Thyroid gland (tissue), 4 donors: ENCODE results near the gene OR5AU1. TPM values are rescaled to one million over a fixed set of nuclear protein-coding genes. Genes with fewer than 3 reads are reported as not detected.

Experiments
- DNase-seq, 2 donors: peaks; one replicate each; pipeline ENCODE4 v3.0.0-alpha.2; 2019
- H3K27ac ChIP-seq, 3 donors: fragments of 200-600 bp; sonication (generic); 1 replicate in 2 of 3; 2 replicates in 1 of 3; pipeline ENCODE4 v1.5.1; 2016 to 2019; ENCODE audit warnings: mild to moderate bottlenecking in 1 of 3, moderate library complexity in 1 of 3
- H3K27me3 ChIP-seq: fragments of 200-600 bp; sonication (generic); one replicate; pipeline ENCODE4 v1.5.1; 2019
- H3K36me3 ChIP-seq, 2 donors: fragments of 200-600 bp; sonication (generic); one replicate each; pipeline ENCODE4 v1.5.1; 2016 to 2019
- H3K4me1 ChIP-seq, 2 donors: fragments of 200-600 bp; sonication (generic); one replicate each; pipeline ENCODE4 v1.5.1; 2017 to 2019
- H3K4me3 ChIP-seq, 3 donors: fragments of 200-600 bp; sonication (generic); replicated peaks in 1 of 3; 1 replicate in 2 of 3; 2 replicates in 1 of 3; pipeline ENCODE4 v1.5.1; 2016; ENCODE audit warnings: mild to moderate bottlenecking in 1 of 3
- H3K9me3 ChIP-seq: fragments of 200-600 bp; sonication (generic); one replicate; pipeline ENCODE4 v1.5.1; 2017
- POLR2A ChIP-seq, 2 donors: fragments of 450-650 bp; IDR thresholded peaks; one replicate each; pipeline ENCODE4 v1.6.1; 2017; ENCODE audit warnings: antibody characterized with exemption in 2 of 2, mild to moderate bottlenecking in 2 of 2, moderate library complexity in 1 of 2
- WGBS, 2 donors: methylation state at CpG; one replicate each; pipeline ENCODE4 v1.1.5; 2017; 5-methylcytosine and 5-hydroxymethylcytosine counted together
- intact Hi-C: fragments of 100-400 bp; cut with DNase I; formaldehyde crosslinking; loops from one replicate; pipeline ENCODE4 v1.15.1; 2023
- total RNA-seq, 4 donors: library from RNA; depleted of rRNA; stranded (reverse); fragments of >200 nt; gene quantifications; one replicate each; pipeline ENCODE4 v1.2.3, GENCODE V29; 2016
- TF ChIP-seq, protein P1 (sequence below), 6 experiments: fragments of 200-600 bp in 3 of 6; fragments of 450-650 bp in 3 of 6; sonication (generic) in 3 of 6; IDR thresholded peaks; one replicate each; pipeline ENCODE4 v1.5.1; 2016 to 2019; ENCODE audit warnings: antibody characterized with exemption in 6 of 6, mild to moderate bottlenecking in 2 of 6, inconsistent platforms in 1 of 6, moderate library complexity in 1 of 6

Gene OR5AU1
- total RNA-seq, 4 donors from 2014 or later, result not detected

DNA sequence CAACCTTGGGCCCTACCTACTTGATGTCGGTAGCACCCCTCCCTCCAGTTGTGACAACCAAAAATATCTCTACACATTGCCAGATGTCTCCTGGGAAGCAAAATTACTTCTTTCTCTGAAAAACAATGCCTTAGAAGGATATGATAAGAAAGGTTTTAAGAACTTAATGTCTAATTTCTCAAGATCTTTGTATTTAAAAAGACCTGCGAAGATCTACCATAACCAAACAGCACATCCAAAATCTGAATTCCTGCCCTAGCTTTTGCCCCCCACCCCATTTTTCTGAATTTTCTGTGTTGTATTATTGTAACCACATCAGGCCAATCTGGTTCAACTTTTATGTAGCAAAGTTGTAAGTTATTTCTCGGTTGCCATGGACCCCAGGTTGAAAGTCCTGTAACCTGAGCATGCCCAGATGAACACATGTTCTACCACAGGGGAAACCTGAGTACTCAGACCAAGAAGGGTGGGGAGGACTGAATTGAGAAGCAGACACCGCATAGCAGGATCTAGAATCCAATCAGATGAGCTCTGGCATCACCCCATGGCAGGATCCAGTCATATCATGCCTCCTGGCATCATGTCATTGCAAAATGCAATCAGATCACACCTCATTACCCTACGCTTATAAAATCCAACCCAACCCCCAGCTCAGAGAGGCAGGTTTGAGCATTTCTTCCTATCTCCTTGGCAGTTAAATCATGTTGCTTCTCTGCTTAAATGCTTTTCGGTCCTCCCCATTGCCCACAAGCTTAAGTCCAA is 46.3 kb downstream of the OR5AU1 start:
- H3K36me3 ChIP-seq, result no peaks in the 10 kb centered on the region
- DNase-seq, result no peak
- H3K4me3 ChIP-seq, result no peak overlapping the region
- WGBS, 2 donors, result 85% methylated on average over 6 of the region's 6 CpGs
- no peak for TF ChIP-seq POLR2A (IDR thresholded peaks at IDR 0.05)
- TF ChIP-seq, protein P1, sequence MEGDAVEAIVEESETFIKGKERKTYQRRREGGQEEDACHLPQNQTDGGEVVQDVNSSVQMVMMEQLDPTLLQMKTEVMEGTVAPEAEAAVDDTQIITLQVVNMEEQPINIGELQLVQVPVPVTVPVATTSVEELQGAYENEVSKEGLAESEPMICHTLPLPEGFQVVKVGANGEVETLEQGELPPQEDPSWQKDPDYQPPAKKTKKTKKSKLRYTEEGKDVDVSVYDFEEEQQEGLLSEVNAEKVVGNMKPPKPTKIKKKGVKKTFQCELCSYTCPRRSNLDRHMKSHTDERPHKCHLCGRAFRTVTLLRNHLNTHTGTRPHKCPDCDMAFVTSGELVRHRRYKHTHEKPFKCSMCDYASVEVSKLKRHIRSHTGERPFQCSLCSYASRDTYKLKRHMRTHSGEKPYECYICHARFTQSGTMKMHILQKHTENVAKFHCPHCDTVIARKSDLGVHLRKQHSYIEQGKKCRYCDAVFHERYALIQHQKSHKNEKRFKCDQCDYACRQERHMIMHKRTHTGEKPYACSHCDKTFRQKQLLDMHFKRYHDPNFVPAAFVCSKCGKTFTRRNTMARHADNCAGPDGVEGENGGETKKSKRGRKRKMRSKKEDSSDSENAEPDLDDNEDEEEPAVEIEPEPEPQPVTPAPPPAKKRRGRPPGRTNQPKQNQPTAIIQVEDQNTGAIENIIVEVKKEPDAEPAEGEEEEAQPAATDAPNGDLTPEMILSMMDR (IDR thresholded peaks at IDR 0.05), result no peak
- intact Hi-C loops, result no loop called here
- no peaks in the 10 kb centered on the region for H3K27me3 ChIP-seq
- H3K27ac ChIP-seq, result no peak overlapping the region
- H3K4me1 ChIP-seq, result peaks cover 9 to 25% of the 10 kb centered on the region in 2 donors
- H3K9me3 ChIP-seq, result no peaks in the 10 kb centered on the region

DNA sequence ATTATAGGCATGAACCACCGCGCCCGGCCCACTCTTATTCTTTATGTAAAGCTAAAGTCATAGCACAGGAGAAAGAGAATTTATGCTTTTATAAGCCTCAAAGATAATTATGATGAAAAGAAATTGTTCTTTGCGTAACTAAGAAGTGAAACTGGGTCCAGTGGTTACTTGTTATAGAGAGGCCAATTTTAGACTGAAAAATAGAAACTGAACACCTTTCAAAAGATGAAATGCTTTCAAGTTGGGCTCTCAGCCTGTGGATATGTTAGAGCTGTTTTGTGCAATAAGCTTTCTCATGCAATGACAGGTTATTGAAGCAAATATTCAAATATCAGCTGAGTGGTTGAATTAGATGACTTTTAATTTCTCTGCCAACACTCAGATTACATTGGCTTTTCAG is 47.1 kb downstream of the OR5AU1 start:
- DNase-seq, result no peak
- no peak overlapping the region for H3K27ac ChIP-seq
- no peak overlapping the region for H3K4me3 ChIP-seq
- WGBS, 2 donors, result 95 to 96% methylated on average over 4 of the region's 4 CpGs
- H3K9me3 ChIP-seq, result no peaks in the 10 kb centered on the region
- H3K27me3 ChIP-seq, result no peaks in the 10 kb centered on the region
- no peaks in the 10 kb centered on the region for H3K36me3 ChIP-seq
- peaks cover 9 to 26% of the 10 kb centered on the region in 2 donors for H3K4me1 ChIP-seq
- intact Hi-C loops, result no loop called here
- TF ChIP-seq, protein P1 (IDR thresholded peaks at IDR 0.05), result no peak
- no peak for TF ChIP-seq POLR2A (IDR thresholded peaks at IDR 0.05)

- DNase-seq, result peak; percentile 90 to 92
- H3K4me1 ChIP-seq, result peaks cover 9 to 37% of the 10 kb centered on the region in 2 donors
- H3K9me3 ChIP-seq, result no peaks in the 10 kb centered on the region
- intact Hi-C loops, result no loop called here
- 45 to 67% methylated on average over 5 of the region's 5 CpGs for WGBS, 2 donors
- no peaks in the 10 kb centered on the region for H3K27me3 ChIP-seq
- TF ChIP-seq, protein P1 (IDR thresholded peaks at IDR 0.05), result peak in 1 of 6 experiments; percentile 8
- TF ChIP-seq POLR2A (IDR thresholded peaks at IDR 0.05), result no peak
- no peaks in the 10 kb centered on the region for H3K36me3 ChIP-seq
- no peak overlapping the region for H3K4me3 ChIP-seq
- H3K27ac ChIP-seq, result peak overlapping the region in 2 of 3 donors; percentile 59 to 62
Measured at GRCh38 chr14:21107283-21107800, 48.5 kb downstream of the OR5AU1 start.

DNA sequence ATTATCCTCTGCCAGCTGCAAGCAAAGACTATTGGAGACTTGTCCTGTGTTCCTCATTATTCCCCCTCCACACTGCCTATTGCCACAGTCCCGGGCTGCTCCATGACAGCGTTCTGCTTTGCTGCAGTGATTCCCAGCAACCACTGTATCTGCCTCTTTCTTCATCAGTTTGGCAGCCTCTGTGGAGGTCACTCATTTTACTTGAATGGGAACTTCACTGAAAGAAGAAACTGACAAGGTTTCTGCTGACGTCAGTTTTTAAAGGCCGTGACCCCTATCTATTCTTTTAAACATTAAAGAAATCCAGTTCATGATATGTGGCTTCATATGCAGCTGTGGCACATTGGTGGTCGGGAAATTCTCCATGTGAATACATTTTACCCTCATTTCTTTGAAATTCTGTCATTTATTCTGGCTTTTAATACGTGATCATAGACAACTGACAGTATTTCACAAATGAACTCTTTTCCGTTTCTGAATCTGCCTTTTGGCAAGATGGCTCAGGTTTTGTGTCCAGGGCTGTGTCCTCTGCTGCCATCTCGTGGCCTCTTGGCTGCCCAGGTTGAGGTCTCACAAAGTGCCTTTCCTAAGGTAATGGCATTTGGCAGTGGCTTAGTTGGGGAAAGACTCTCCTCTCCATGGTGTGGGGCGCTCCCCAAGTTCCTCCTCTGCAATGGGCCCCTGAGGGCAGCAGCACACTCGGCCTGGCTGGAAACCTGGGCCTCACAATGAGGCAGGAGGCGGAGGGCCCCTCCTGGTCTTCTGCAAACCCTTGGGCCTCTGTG is 49.2 kb downstream of the OR5AU1 start:
- TF ChIP-seq POLR2A (IDR thresholded peaks at IDR 0.05), result no peak
- TF ChIP-seq, protein P1 (IDR thresholded peaks at IDR 0.05), result peak; percentile 75 to 95 (median 90)
- peak; percentile 88 to 90 for DNase-seq
- H3K9me3 ChIP-seq, result no peaks in the 10 kb centered on the region
- H3K4me1 ChIP-seq, result peaks cover 9 to 37% of the 10 kb centered on the region in 2 donors
- intact Hi-C loops, result no loop called here
- peak overlapping the region; percentile 51 to 62 (median 59) for H3K27ac ChIP-seq
- 17 to 20% methylated on average over 11 of the region's 11 CpGs for whole genome bisulfite sequencing, 2 donors
- H3K4me3 ChIP-seq, result no peak overlapping the region
- no peaks in the 10 kb centered on the region for H3K27me3 ChIP-seq
- no peaks in the 10 kb centered on the region for H3K36me3 ChIP-seq
